ENCODE data around the gene LNX1.

- TF ChIP-seq EP300 (IDR thresholded peaks at IDR 0.05) (no peak), POLR2A (IDR thresholded peaks at IDR 0.05) (no peak)
- TF ChIP-seq, protein P1, sequence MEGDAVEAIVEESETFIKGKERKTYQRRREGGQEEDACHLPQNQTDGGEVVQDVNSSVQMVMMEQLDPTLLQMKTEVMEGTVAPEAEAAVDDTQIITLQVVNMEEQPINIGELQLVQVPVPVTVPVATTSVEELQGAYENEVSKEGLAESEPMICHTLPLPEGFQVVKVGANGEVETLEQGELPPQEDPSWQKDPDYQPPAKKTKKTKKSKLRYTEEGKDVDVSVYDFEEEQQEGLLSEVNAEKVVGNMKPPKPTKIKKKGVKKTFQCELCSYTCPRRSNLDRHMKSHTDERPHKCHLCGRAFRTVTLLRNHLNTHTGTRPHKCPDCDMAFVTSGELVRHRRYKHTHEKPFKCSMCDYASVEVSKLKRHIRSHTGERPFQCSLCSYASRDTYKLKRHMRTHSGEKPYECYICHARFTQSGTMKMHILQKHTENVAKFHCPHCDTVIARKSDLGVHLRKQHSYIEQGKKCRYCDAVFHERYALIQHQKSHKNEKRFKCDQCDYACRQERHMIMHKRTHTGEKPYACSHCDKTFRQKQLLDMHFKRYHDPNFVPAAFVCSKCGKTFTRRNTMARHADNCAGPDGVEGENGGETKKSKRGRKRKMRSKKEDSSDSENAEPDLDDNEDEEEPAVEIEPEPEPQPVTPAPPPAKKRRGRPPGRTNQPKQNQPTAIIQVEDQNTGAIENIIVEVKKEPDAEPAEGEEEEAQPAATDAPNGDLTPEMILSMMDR (IDR thresholded peaks at IDR 0.05) = no peak
Observed at GRCh38 chr4:53547983-53548382, 43.3 kb downstream of the LNX1 start.

Measured in tibial nerve (tissue), 4 donors.